Tongue (tissue), 2 donors: Measurements from ENCODE around the gene IQGAP3. TPM values are rescaled to one million over a fixed set of nuclear protein-coding genes. Genes with fewer than 3 reads are reported as not detected.
"Not testable (repeated sequence)": the region's sequence is repeated elsewhere in the genome, so short reads cannot be mapped to it uniquely, and the experiment has no call there.

Source experiments
- DNase-seq: peaks from one replicate; pipeline ENCODE4 v3.0.0-alpha.2; 2015
- total RNA-seq: library from RNA; depleted of rRNA; stranded (reverse); fragments of >200 nt; gene quantifications from one replicate; pipeline ENCODE4 v1.2.3, GENCODE V29; 2014

IQGAP3 gene
- total RNA-seq, 1 donor from 2014 or later, result 10.3 TPM

DNA sequence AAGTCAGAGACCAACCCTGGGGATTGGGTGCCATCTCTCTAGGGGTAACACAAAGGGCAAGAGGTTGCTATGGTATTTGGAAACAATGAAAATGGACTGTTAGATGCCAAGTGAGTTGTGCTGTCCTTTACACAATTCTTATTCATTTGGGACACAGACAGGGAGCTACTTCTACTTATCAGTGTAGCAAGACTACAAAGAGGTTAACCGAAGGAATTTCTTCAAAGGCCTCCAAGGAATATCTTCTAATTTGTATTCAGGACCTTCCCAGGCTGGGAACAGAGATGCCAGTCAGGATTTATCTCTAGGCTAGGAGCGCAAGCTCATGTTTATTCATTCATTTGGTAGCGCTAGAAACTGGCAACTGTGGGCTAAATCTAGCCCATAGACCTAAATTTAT, 21.8 kb upstream of the IQGAP3 start:
- no peak for DNase-seq

DNA sequence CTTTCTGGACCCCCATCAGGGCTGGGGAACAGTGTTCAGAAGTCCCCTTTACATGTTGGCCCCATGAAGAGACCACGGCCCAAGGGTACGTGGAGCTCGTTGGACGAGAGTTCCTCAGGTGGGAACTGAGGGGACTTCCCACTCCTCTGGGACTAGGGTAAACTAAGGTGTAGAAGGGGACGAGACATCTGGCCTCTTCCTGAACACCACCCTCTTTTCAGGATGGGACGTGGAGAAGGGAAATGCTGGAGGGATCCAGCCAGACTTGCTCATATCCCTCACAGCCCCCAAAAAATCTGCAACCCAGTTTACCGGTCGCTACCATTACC, 21.3 kb upstream of the IQGAP3 start:
- no peak for DNase-seq

DNA sequence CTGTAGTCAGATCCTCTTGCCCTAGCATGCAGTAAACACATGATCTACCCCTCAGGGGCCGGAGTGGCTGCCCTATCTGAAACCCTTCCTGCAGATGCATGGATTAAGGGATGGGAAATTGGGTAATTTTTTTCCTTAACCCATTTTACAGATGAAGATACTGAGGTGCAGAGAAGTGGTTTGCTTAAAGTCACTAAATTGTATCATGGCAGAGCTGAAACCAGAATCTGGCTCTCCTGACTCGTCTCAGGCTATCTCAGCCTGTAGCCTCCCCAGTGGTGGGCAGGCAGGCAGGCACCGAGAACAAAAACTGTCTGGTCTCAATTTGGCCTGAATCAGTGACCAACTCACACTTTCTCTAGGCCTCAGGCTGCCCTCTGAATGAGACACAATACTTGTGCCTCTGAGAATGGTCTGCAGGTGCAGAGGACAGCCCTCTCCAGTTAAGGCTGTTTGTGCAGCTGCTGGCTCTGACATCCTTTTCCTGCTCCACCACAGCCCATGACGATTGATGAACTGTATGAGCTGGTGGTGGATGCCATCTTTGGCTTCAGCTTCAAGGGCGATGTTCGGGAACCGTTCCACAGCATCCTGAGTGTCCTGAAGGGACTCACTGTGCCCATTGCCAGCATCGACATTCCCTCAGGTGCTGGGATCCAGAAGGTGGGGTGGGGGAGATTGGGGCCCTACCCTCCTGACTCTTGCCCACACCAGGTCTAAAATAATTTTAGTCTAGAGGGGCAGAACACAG, 20.7 kb upstream of the IQGAP3 start:
- DNase-seq, result no peak

DNA sequence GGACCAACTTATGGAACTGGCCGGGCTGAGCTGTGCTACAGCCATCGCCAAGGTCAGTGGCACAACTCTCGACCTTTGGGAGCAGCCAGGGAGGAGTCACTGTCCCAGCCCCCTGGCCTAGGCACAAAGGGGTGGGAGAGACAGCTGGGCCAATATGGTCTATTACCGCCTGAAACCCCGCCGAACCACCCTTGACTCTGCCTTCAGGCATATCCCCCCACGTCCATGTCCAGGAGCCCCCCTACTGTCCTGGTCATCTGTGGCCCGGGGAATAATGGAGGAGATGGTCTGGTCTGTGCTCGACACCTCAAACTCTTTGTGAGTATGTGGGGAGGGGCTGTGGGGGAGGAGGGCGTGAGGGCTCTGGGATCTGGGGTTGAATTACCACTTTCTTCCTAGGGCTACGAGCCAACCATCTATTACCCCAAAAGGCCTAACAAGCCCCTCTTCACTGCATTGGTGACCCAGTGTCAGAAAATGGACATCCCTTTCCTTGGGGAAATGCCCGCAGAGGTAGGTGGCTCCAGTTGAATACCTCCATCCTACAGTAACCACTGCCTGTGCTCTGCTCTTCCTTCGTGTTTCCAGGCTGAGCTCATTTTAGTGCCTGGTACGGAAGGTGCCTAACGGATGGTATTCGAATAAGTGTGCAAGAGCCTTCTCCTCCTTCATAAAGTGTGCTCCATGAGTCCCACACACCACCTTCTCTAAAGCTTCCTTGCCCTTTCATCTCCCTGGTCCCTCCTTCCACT, 20.0 kb upstream of the IQGAP3 start:
- DNase-seq, result no peak

DNA sequence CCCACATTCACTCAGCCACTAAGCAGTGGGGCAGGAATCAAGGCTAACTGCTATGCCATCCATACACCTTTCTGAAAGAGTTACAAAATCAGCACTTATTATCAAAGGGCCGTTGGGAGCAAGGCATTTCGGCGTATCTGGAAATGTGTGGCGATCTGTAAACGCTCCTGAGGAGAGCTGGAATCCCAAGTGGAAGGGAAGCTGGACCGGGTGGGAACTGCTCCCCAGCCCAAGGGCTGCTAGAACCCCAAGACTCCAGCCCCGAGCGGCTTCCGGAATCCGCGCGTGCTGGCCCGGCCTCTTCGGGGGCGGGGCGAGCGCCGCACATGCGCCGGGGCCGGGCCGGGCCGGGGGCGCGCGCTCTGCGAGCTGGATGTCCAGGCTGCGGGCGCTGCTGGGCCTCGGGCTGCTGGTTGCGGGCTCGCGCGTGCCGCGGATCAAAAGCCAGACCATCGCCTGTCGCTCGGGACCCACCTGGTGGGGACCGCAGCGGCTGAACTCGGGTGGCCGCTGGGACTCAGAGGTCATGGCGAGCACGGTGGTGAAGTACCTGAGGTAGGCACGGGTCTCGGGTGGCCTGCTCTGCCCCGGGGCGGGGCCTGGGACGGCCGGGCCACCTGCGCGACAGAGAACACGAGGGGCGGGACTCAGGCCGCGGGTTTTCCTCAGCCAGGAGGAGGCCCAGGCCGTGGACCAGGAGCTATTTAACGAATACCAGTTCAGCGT, 19.2 kb upstream of the IQGAP3 start, which contains the start of gene NAXE:
NAXE (plus strand) TSS at position 345 of the 726 bp plus-strand sequence; CDS start at position 374, 29 bp downstream.
- DNase-seq, result peak; percentile 82

DNA sequence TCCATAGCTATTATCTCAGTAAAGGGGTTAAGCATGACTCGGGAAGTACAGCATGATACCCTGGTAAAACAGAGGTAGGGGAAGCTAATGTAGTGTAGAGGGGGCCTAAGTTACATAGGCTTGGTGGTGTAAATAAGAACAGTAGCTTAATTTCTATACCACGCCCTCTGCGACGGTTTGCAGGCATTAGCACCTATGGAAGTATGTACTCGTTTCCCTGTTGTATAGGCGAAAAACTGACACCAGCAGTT, 18.7 kb upstream of the IQGAP3 start:
- no peak for DNase-seq

DNA sequence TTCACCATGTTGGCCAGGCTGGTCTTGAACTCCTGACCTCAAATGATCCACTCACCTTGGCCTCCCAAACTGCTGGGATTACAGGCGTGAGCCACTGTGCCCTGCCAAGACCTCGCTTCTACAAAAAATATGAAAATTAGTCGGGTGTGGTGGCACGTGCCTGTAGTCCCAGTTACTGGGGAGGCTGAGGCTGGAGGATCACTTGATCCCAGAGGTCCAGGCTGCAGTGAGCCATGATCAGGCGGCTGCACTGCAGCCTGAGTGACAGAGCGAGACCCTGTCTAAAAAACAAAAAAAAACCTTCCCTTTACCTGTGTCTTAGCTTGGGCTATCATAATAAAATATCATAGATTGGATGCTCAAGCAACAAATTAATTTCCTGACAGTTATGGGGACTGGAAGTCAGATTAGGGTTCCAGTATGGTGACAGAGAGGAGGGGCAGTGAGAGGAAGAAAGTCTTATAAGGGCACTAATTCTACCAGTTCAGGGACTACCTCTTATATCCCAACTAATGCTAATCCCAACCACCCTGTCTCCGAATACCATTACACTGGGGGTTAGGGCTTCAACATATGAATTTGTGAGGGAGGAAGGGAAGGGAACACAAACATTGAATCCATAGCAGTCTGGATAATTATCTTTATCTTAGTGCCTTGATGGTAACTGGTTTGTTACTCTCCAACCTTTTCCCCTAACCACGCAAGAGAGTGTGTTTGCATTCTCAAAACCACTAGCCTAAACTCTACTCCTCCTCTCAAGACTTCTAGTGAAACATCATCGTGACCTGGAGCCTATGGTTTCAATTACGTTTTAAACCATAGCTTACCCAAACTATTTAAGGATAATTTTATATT, 18.2 kb upstream of the IQGAP3 start:
- no peak for DNase-seq

DNA sequence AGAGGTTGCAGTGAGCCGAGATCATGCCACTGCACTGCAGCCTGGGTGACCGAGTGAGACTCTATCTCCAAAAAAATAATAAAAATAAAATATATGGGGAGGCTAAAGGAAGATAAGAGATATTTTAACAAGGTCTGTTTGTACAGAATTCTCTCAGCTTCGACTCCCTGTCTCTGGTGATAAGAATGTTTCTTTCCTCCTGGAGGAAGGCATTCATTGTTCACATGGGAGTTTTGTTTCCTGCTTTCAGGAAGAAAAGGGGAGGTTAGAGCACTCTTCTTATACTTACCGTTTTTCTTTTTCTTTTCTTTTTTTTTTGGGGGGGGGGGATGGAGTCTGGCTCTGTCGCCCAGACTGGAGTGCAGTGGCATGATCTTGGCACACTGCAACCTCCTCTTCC, 17.2 kb upstream of the IQGAP3 start:
- no peak for DNase-seq

DNA sequence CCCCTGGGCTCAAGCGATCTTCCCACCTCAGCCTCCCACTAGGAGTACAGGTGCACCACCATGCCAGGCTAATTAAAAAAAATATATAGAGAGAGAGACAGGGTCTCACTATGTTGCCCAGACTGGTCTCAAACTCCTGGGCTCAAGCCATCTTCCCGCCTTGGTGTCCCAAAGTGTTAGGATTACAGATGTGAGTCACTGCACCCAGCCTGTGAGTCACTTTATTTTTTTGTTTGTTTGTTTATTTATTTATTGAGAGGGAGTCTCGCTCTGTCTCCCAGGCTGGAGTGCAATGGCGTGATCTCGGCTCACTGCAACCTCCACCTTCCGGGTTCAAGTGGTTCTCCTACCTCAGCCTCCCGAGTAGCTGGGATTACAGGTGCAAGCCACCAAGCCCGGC, 15.6 kb upstream of the IQGAP3 start:
- DNase-seq, result not testable (repeated sequence)

DNA sequence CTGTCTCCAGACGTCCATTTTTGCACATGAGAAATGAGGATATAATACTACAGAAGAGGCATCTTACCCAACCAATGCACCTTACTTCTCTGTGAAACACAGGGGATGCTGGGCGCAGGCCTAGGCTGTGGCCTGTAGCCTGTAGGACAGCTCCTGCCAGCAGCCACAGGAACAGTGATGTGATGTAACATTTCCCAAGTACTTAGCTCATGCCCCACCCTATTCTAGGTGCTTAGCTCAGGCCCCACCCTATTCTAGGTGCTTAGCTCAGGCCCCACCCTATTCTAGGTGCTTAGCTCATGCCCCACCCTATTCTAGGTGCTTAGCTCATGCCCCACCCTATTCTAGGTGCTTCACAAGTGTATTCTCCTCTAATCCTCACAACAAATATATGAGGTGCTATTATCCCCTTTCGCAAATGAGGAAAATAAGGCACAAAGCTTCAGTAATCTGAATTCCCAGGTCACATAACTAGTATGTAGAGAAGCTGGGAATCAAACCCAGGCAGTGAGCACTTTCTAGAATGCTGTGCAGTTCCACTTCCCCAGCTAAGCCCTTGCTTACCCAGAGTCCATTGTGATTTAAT, 14.6 kb upstream of the IQGAP3 start:
- DNase-seq, result no peak

DNA sequence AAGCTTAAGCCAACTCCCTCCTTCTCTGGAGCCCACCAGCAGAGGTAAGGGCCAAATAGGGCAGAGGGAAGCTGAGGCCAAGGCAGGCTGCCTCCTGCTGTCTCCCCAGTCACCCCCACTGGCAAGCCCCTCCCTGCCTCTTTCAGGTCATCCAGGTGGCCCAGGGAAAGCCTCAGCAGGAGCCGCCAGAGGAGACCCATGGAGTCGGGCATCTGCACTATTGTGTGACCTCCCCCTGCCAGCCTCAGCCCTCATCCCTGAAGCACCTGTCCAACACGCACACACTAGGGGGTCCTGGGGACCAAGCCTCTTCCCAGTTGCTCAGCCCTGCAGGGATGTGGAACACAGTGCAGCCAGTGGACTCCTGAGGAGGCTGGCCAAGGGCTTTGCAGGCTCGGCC, 14.0 kb upstream of the IQGAP3 start:
- no peak for DNase-seq

DNA sequence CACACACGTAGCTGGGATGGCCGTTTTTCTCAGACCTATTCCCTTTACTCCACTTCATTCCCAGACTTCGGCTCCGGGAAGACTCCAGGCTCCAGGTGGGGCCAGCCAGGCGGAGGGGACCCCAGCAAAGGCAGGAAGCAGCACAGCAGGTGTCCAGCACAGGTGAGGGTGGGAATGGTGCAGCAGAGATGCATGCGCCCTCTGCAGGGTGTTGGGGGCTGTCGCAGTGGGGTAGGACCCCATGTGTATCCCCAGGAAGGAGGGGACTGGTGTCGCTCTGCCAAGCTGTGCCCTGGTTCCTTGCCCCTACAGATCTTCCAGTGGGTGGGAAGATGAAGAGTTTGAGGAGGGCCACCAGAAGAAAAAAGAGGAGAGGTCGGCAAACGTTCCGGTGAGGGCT, 12.4 kb upstream of the IQGAP3 start:
- no peak for DNase-seq

DNA sequence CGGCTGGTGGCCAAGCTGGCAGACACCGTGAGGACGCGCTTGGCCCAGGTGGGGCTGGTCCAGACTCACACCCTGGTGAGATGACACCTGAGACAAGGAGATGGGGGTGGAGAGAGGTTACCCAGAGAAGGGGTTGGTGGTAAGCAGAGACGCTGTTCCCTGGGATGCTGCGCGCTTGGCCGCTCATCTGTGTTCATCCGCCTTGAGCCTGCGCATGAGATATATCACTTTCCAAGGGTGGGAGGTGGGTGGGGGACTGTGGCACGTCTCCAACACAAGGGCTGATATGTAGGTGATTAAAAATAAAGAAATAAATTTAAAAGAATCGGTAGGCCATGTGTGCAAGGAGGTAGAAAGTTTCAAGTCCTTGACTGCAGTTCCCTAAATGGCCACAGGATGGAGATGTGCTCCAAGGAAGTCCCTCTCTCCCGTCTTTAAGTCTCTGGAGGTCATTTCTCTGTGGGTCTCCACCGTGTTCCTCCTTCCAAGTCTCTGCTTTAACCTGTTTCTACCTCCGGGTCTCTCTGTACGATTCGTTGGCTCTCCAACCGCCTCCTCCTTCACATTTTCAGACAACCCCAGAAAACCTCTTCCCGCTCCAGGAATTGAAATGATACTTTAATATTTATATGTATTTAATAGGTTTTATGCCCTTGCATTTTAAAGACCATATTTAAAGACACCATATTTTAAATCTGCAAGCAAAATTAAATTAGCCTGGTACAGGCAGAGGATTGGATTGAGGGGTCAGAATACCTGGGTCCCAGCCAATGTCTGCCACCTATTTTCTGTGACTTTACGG, 11.7 kb upstream of the IQGAP3 start:
- DNase-seq, result peak; percentile 88

DNA sequence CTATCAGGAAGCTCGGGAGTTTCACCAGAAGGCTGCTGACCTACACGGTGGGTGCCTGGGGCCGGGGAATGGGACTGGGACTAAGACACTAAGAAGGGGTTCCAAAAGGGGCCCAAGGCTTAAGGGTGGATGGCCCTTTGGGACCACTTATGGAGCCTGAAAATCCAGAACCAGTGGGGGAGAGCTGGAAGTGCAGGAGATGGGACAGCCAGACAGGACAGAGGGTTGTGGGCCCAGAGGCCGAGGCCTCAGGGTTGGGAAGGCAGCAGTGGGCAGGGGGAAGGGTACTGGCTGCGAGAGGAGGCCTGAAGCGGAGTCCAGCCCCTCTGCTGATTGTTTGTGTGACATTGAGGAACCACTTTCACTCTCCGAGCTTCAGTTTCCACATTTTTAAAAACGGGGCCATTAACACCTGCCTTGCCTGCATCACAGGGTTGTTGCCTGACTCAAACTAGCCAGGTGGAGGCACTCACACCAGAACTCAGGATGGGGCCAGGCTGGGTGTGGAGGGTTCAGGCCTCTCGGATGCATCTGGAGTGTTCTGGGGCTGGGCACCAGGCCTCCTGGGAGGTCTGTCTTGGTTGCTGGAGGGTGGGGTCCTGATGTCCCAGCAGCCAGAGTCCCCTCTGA, 10.1 kb upstream of the IQGAP3 start:
- DNase-seq, result no peak

DNA sequence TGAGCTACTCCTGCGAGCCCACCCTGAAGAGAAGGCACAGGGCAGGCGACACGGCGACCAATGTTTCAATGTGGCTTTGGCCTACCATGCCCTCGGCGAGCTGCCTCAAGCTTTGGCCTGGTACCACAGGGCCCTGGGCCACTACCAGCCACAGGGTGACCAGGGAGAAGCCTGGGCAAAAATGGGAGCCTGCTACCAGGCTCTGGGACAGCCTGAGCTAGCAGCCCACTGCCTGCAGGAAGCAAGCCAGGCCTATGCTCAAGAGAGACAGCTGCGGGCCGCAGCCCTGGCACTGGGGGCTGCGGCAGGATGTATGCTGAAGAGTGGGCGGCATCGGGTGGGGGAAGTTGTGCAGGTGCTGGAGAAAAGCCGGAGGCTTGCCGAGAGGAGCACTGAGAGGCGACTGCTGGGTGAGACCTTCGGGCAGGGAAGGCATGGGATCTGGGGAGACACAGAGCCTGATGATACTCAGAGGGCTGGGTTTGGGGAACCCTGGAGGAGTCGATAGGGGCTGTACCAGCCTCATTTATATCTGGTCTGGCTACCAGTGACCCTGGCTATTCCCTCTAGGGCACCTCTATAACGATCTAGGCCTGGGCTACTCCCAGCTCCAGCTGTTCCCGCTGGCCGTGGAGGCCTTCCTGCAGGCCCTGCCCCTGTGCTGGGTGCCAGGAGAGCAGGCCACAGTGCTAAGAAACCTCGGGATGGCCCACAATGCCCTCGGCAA, 9.5 kb upstream of the IQGAP3 start:
- DNase-seq, result no peak

DNA sequence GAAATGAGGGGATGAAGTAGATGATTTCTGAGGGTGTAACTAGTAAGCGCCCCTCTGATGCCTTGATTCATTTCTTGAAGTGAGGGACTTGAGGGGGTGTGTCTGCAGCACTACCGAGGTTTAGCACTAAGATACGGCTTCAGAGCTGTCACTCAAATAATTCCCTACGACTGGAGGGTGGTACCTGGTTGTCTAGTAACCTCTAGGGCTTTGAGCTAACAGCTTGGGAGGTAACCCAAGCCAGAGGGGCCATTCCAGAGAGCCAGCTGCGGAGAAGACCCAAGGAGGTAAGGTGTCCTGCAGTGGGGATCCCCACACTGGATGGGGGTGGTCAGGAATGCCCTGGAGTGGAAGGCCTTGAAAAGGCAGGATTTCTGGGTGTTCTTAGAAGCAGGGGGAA, 7.1 kb upstream of the IQGAP3 start, which contains the start of gene TTC24:
TTC24 (plus strand) TSS at position 252 of the 400 bp plus-strand sequence. CDS start 1,642 bp downstream, outside the sequence.
- no peak for DNase-seq

DNA sequence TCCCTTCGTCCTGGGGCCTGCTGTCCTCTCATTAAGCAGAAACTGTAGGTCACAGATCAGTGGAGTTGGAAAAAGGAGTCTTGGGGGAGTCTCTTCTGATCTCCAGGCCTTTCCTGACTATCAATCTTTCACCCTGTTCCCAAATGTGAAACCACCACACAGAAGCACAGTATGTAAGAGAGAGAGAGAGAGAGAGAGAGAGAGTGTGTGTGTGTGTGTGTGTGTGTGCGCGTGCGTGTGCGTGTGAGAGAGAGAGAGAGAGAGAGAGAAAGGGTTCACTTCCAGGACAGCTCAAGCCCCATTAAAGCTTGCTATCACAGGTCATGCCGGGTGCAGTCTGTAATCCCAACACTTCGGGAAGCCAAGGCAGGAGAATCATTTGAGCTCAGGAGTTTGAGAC, 5.7 kb upstream of the IQGAP3 start:
- no peak for DNase-seq

DNA sequence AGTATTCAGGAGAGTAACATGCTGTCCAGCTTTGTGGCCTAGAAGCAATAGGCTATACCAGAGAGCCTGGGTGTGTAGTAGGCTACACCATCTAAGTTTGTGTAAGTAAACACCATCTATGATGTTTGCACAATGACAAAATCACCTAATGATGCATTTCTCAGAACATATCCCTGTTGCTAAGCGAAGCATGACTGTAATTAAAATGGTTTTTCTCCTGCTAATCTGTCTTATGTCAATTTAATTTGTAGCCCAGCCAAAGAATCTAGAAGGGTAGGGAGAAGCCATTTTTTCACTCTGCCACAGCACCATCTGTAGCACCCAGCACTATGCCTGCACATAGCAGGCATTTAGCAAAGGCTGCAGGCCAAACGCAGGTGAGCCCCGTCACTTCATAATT, 5.2 kb upstream of the IQGAP3 start:
- DNase-seq, result no peak

DNA sequence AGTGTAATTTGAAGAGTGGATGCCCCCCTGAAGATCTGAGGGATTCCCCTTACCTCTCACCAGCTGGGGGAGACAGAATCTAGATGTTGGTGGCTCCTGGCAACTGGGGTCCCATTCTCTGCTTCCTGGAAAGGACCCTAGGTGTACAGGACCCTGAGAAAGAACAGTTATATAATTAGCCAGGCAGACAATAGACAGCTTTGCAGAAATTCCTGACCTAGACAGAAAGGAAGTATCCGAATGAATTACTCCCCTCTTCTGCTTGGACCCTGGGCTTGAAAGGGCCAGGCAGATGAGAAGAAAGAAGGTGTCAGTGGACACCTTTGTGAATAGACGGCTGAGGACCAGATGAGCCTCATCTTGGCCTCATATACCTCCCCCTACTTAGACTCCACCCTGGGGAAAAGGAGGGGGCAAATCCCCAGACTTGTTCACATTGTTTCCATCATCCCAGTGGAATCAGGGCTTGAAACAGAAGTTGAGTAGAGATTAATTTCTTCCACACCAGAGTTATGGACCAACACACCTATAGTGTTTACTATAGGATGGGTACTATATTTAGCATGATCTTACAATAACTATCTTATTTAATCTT, 1.8 kb upstream of the IQGAP3 start:
- DNase-seq, result no peak

DNA sequence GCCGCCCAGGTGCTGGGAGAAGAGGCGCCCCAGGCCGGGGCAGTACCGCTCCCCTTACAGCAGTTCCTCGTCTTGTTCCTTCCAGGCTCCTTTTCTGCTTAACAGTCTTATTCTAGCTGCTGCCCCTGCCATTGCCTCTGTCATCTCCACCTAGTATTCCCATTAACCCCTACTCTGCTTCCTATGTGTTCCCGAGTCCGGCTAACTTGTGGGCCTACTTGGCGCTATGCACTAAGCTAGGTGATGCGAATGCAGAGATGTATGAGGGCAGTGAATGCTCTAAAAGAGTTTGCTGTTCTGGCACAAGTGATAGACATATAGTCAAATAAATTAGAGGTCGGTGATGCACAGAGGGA, 276 bp upstream of the IQGAP3 start:
- DNase-seq, result no peak
